GM12878 (cell line): ENCODE data around the gene ACP3.

Experiments used
- CTCF ChIP-seq, 3 experiments: IDR thresholded peaks in 2 of 3; conservative IDR thresholded peaks in 1 of 3; 2 replicates each; pipeline ENCODE4 v1.5.1; 2011; ENCODE audit warnings: low read depth in 3 of 3, low read length in 3 of 3, mild to moderate bottlenecking in 3 of 3, control low read depth in 2 of 3, moderate library complexity in 2 of 3, inconsistent platforms in 1 of 3, mixed read lengths in 1 of 3; ENCODE audit not compliant: control insufficient read depth in 2 of 3, insufficient read depth in 1 of 3; ENCODE audit errors: extremely low read depth in 1 of 3
- JUNB ChIP-seq: IDR thresholded peaks from 2 replicates; pipeline ENCODE4 v1.6.1; 2016; ENCODE audit warnings: antibody characterized with exemption, mild to moderate bottlenecking
- NFXL1 ChIP-seq: fragments of 450-650 bp; IDR thresholded peaks from 2 replicates; pipeline ENCODE4 v1.6.1; 2017; ENCODE audit warnings: antibody characterized with exemption, mild to moderate bottlenecking, borderline replicate concordance
- SRF ChIP-seq, 2 experiments: IDR thresholded peaks; 2 replicates each; pipeline ENCODE4 v1.6.1; 2011; ENCODE audit warnings: low read depth in 2 of 2, low read length in 2 of 2, mild to moderate bottlenecking in 1 of 2, moderate library complexity in 1 of 2

- TF ChIP-seq JUNB: no peak
- no peak for TF ChIP-seq SRF (IDR thresholded peaks at IDR 0.05; ENCODE audit: low read depth in 2 of 2, low read length in 2 of 2)
- TF ChIP-seq NFXL1: no peak
- no peak for TF ChIP-seq CTCF (IDR thresholded peaks at IDR 0.05 in 2 of 3, conservative IDR thresholded peaks at IDR 0.05 in 1 of 3; ENCODE audit: control insufficient read depth in 2 of 3, extremely low read depth in 1 of 3, insufficient read depth in 1 of 3, low read depth in 3 of 3, low read length in 3 of 3)
Measured at GRCh38 chr3:132362329-132362728, 45.1 kb downstream of the ACP3 start.
